ENCODE data around the gene NANOS1.

Gene NANOS1

GRCh38 chr10:119001717-119002500 is 27.6 kb upstream of the NANOS1 start:
- H3K27ac ChIP-seq: no peak overlapping the region

GRCh38 chr10:119003572-119004289 is 25.8 kb upstream of the NANOS1 start:
- peaks cover 10% of the 10 kb centered on the region for H3K27me3 ChIP-seq
- H3K9me3 ChIP-seq: no peaks in the 10 kb centered on the region
- no peaks in the 10 kb centered on the region for H3K36me3 ChIP-seq
- TF ChIP-seq CTCF (IDR thresholded peaks at IDR 0.05): no peak
- H3K27ac ChIP-seq: no peak overlapping the region
- H3K4me3 ChIP-seq (ENCODE audit: low read depth in 1 of 2, low read length in 1 of 2): no peak overlapping the region
- no peaks in the 10 kb centered on the region for H3K4me1 ChIP-seq (ENCODE audit: control insufficient read depth in 1 of 2, insufficient read depth in 1 of 2, low read depth in 1 of 2, low read length in 1 of 2)

More at GRCh38 chr10:119001717-119002500, 27.6 kb upstream of the NANOS1 start:
- no peaks in the 10 kb centered on the region for H3K4me1 ChIP-seq (ENCODE audit: control insufficient read depth in 1 of 2, insufficient read depth in 1 of 2, low read depth in 1 of 2, low read length in 1 of 2)
- H3K9me3 ChIP-seq: no peaks in the 10 kb centered on the region
- no peak overlapping the region for H3K4me3 ChIP-seq (ENCODE audit: low read depth in 1 of 2, low read length in 1 of 2)
- no peak for TF ChIP-seq CTCF (IDR thresholded peaks at IDR 0.05)
- H3K27me3 ChIP-seq: peaks cover 23% of the 10 kb centered on the region
- no peaks in the 10 kb centered on the region for H3K36me3 ChIP-seq

- H3K9me3 ChIP-seq: no peaks in the 10 kb centered on the region
- H3K27me3 ChIP-seq: peaks cover 10% of the 10 kb centered on the region
- TF ChIP-seq CTCF (IDR thresholded peaks at IDR 0.05): no peak
Observed at GRCh38 chr10:119005362-119006043, 24.0 kb upstream of the NANOS1 start.

GRCh38 chr10:119006451-119007210 is 22.9 kb upstream of the NANOS1 start:
- Histone ChIP-seq H3K9me3 (no peaks in the 10 kb centered on the region), H3K27me3 (peaks cover 10% of the 10 kb centered on the region), H3K36me3 (no peaks in the 10 kb centered on the region), H3K27ac (no peak overlapping the region), H3K4me1 (ENCODE audit: control insufficient read depth in 1 of 2, insufficient read depth in 1 of 2, low read depth in 1 of 2, low read length in 1 of 2) (no peaks in the 10 kb centered on the region), H3K4me3 (ENCODE audit: low read depth in 1 of 2, low read length in 1 of 2) (no peak overlapping the region)
- no peak for TF ChIP-seq CTCF (IDR thresholded peaks at IDR 0.05)

More at GRCh38 chr10:119005362-119006043, 24.0 kb upstream of the NANOS1 start:
- no peaks in the 10 kb centered on the region for H3K36me3 ChIP-seq
- no peak overlapping the region for H3K4me3 ChIP-seq (ENCODE audit: low read depth in 1 of 2, low read length in 1 of 2)
- H3K4me1 ChIP-seq (ENCODE audit: control insufficient read depth in 1 of 2, insufficient read depth in 1 of 2, low read depth in 1 of 2, low read length in 1 of 2): no peaks in the 10 kb centered on the region
- H3K27ac ChIP-seq: no peak overlapping the region

GRCh38 chr10:119007211-119007574 is 22.3 kb upstream of the NANOS1 start:
- Histone ChIP-seq H3K27ac (no peak overlapping the region), H3K27me3 (peaks cover 5% of the 10 kb centered on the region), H3K4me3 (ENCODE audit: low read depth in 1 of 2, low read length in 1 of 2) (no peak overlapping the region), H3K36me3 (no peaks in the 10 kb centered on the region), H3K9me3 (no peaks in the 10 kb centered on the region), H3K4me1 (ENCODE audit: control insufficient read depth in 1 of 2, insufficient read depth in 1 of 2, low read depth in 1 of 2, low read length in 1 of 2) (no peaks in the 10 kb centered on the region)
- TF ChIP-seq CTCF (IDR thresholded peaks at IDR 0.05): no peak
